Measurements from ENCODE around the gene NUDC.

DNA sequence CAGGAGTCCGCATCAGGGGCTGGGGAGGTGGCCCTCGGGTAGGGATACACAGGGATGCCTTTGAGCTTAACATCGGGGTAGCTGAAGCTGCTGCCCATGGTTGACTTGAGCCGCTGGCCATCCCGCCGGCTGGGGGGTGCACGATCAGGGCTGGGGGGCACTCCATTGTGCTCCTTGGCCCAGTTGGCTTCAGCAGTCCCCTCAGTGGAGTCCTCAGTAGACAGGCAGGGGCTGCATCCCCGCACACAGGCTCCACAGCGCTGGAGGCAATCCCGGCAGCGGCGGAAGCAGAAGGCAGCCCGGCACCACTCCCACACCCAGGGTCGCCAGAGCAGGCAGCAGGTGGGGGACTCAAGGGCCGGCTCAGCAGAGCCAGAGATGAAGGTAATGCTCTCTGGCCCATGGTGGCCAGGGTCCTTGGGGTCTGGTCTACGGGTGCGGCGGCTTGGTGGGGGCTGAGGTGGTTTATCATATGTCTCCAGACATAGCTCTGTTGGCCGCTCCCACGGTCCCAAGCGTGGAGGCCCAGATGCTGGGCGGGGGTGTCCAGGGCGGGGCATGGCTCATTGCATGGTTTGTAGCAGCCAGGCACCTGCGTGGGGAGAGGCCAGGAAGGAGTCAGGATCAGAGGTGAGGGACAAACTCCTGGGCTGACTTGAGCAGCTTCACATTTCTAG, 30.4 kb downstream of the NUDC start:
- TF ChIP-seq, protein P1, sequence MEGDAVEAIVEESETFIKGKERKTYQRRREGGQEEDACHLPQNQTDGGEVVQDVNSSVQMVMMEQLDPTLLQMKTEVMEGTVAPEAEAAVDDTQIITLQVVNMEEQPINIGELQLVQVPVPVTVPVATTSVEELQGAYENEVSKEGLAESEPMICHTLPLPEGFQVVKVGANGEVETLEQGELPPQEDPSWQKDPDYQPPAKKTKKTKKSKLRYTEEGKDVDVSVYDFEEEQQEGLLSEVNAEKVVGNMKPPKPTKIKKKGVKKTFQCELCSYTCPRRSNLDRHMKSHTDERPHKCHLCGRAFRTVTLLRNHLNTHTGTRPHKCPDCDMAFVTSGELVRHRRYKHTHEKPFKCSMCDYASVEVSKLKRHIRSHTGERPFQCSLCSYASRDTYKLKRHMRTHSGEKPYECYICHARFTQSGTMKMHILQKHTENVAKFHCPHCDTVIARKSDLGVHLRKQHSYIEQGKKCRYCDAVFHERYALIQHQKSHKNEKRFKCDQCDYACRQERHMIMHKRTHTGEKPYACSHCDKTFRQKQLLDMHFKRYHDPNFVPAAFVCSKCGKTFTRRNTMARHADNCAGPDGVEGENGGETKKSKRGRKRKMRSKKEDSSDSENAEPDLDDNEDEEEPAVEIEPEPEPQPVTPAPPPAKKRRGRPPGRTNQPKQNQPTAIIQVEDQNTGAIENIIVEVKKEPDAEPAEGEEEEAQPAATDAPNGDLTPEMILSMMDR (conservative IDR thresholded peaks at IDR 0.05; ENCODE audit: low read depth, low read length): no peak
- TF ChIP-seq EZH2 (IDR thresholded peaks at IDR 0.05; ENCODE audit: low read length, unreplicated experiment): no peak
